ENCODE results near the gene SLC4A1AP. TPM values are rescaled to one million over a fixed set of nuclear protein-coding genes. Genes with fewer than 3 reads are reported as not detected.

SLC4A1AP gene
- total RNA-seq, 1 donor from 2014 or later, result 30.3 TPM

GRCh38 chr2:27717070-27717795 is 53.5 kb downstream of the SLC4A1AP start:
- DNase-seq (ENCODE audit: low read depth, low spot score), result no peak

GRCh38 chr2:27720004-27720551 is 56.4 kb downstream of the SLC4A1AP start:
- peak; percentile 64 for DNase-seq (ENCODE audit: low read depth, low spot score)

GRCh38 chr2:27721335-27721734 is 57.6 kb downstream of the SLC4A1AP start:
- no peak for DNase-seq (ENCODE audit: low read depth, low spot score)

GRCh38 chr2:27721884-27722485 is 58.3 kb downstream of the SLC4A1AP start:
- DNase-seq (ENCODE audit: low read depth, low spot score), result no peak

GRCh38 chr2:27723372-27724144 is 59.9 kb downstream of the SLC4A1AP start:
- no peak for DNase-seq (ENCODE audit: low read depth, low spot score)

- no peak for DNase-seq (ENCODE audit: low read depth, low spot score)
Measured at GRCh38 chr2:27724191-27724590, 60.5 kb downstream of the SLC4A1AP start.

GRCh38 chr2:27724905-27725701 is 61.4 kb downstream of the SLC4A1AP start:
- DNase-seq (ENCODE audit: low read depth, low spot score), result no peak

- DNase-seq (ENCODE audit: low read depth, low spot score), result no peak
Measured at GRCh38 chr2:27727257-27727656, 63.6 kb downstream of the SLC4A1AP start.

- DNase-seq (ENCODE audit: low read depth, low spot score), result no peak
Measured at GRCh38 chr2:27728081-27728858, 64.6 kb downstream of the SLC4A1AP start.

- no peak for DNase-seq (ENCODE audit: low read depth, low spot score)
Measured at GRCh38 chr2:27729198-27729597, 65.5 kb downstream of the SLC4A1AP start.

- no peak for DNase-seq (ENCODE audit: low read depth, low spot score)
Measured at GRCh38 chr2:27729614-27730013, 65.9 kb downstream of the SLC4A1AP start.

- DNase-seq (ENCODE audit: low read depth, low spot score), result no peak
Measured at GRCh38 chr2:27730261-27730662, 66.6 kb downstream of the SLC4A1AP start.

- DNase-seq (ENCODE audit: low read depth, low spot score), result no peak
Measured at GRCh38 chr2:27730980-27731691, 67.4 kb downstream of the SLC4A1AP start.

GRCh38 chr2:27734305-27734704 is 70.6 kb downstream of the SLC4A1AP start:
- no peak for DNase-seq (ENCODE audit: low read depth, low spot score)

- no peak for DNase-seq (ENCODE audit: low read depth, low spot score)
Measured at GRCh38 chr2:27735263-27735904, 71.7 kb downstream of the SLC4A1AP start.

- no peak for DNase-seq (ENCODE audit: low read depth, low spot score)
Measured at GRCh38 chr2:27736031-27736889, 72.6 kb downstream of the SLC4A1AP start.

GRCh38 chr2:27736890-27737204 is 73.2 kb downstream of the SLC4A1AP start:
- no peak for DNase-seq (ENCODE audit: low read depth, low spot score)

GRCh38 chr2:27737676-27738348 is 74.1 kb downstream of the SLC4A1AP start:
- DNase-seq (ENCODE audit: low read depth, low spot score), result peak; percentile 70

Measured in pulmonary artery endothelial cell (primary cell).